ENCODE measurements around the gene HDAC8.
"Not testable (repeated sequence)": the region's sequence is repeated elsewhere in the genome, so short reads cannot be mapped to it uniquely, and the experiment has no call there.

Gene HDAC8

GRCh38 chrX:72572248-72573157, at the start of gene HDAC8:
Gene HDAC8 (minus strand): TSS chrX:72572843. CDS start chrX:72572761, 82 bp downstream.
- DNase-seq: peak; percentile 43

GRCh38 chrX:72621625-72622485, 49.2 kb upstream of the HDAC8 start:
- DNase-seq: no peak

- DNase-seq: no peak
Observed at GRCh38 chrX:72621163-72621562, 48.5 kb upstream of the HDAC8 start.

- DNase-seq: no peak
Observed at GRCh38 chrX:72620550-72621145, 48.0 kb upstream of the HDAC8 start.

GRCh38 chrX:72609313-72609712, 36.7 kb upstream of the HDAC8 start:
- no peak for DNase-seq

GRCh38 chrX:72604705-72605104, 32.1 kb upstream of the HDAC8 start:
- DNase-seq: no peak

GRCh38 chrX:72604112-72604511, 31.5 kb upstream of the HDAC8 start:
- no peak for DNase-seq

GRCh38 chrX:72591038-72591437, 18.4 kb upstream of the HDAC8 start:
- not testable (repeated sequence) for DNase-seq

GRCh38 chrX:72584163-72584562, 11.5 kb upstream of the HDAC8 start:
- no peak for DNase-seq

GRCh38 chrX:72576141-72576894, 3.7 kb upstream of the HDAC8 start:
- DNase-seq: no peak

- DNase-seq: no peak
Observed at GRCh38 chrX:72573158-72573511, 492 bp upstream of the HDAC8 start.

- DNase-seq: no peak
Observed at GRCh38 chrX:72569786-72570185, 2.9 kb downstream of the HDAC8 start.

GRCh38 chrX:72568406-72569092, 4.1 kb downstream of the HDAC8 start:
- DNase-seq: no peak

GRCh38 chrX:72566448-72566847, 6.2 kb downstream of the HDAC8 start:
- DNase-seq: no peak

GRCh38 chrX:72559655-72560054, 13.0 kb downstream of the HDAC8 start:
- not testable (repeated sequence) for DNase-seq

- no peak for DNase-seq
Observed at GRCh38 chrX:72554448-72555140, 18.0 kb downstream of the HDAC8 start.

GRCh38 chrX:72552443-72552842, 20.2 kb downstream of the HDAC8 start:
- DNase-seq: not testable (repeated sequence)

GRCh38 chrX:72545990-72546389, 26.7 kb downstream of the HDAC8 start:
- peak; percentile 28 for DNase-seq

GRCh38 chrX:72540318-72540717, 32.3 kb downstream of the HDAC8 start:
- DNase-seq: peak; percentile 0

GRCh38 chrX:72539822-72540221, 32.8 kb downstream of the HDAC8 start:
- no peak for DNase-seq

- no peak for DNase-seq
Observed at GRCh38 chrX:72536542-72536941, 36.1 kb downstream of the HDAC8 start.
